Endodermal cell (in vitro differentiated cells): ENCODE results near the gene KLF6. TPM values are rescaled to one million over a fixed set of nuclear protein-coding genes. Genes with fewer than 3 reads are reported as not detected.
A peak's percentile ranks its signal among the peaks of the same experiment; 100 is the strongest.

Source experiments
- DNase-seq: peaks from one replicate; pipeline ENCODE4 v3.0.0-alpha.2; 2017
- H3K27ac ChIP-seq: 2 replicates; pipeline ENCODE4 v1.5.1; 2013; ENCODE audit warnings: mild to moderate bottlenecking, low read depth, low read length, moderate library complexity
- H3K27me3 ChIP-seq: 2 replicates; pipeline ENCODE4 v1.6.1; 2013; ENCODE audit warnings: mild to moderate bottlenecking, low read length, moderate library complexity; ENCODE audit not compliant: insufficient read depth, control insufficient read depth, poor library complexity, severe bottlenecking
- H3K36me3 ChIP-seq: 2 replicates; pipeline ENCODE4 v1.7.0; 2013; ENCODE audit warnings: mild to moderate bottlenecking, low read length, moderate library complexity; ENCODE audit not compliant: control insufficient read depth, insufficient read depth
- H3K4me1 ChIP-seq: one replicate; pipeline ENCODE4 v1.7.0; 2013; ENCODE audit warnings: low read length; ENCODE audit not compliant: control insufficient read depth, insufficient read depth
- H3K4me3 ChIP-seq: 2 replicates; pipeline ENCODE4 v1.5.1; 2013; ENCODE audit warnings: mild to moderate bottlenecking, low read length, moderate library complexity
- H3K9ac ChIP-seq: 2 replicates; pipeline ENCODE4 v1.6.1; 2013; ENCODE audit warnings: mild to moderate bottlenecking, low read length, moderate library complexity; ENCODE audit not compliant: poor library complexity, severe bottlenecking; ENCODE audit errors: extremely low read depth
- H3K9me3 ChIP-seq: 2 replicates; pipeline ENCODE4 v1.6.1; 2013; ENCODE audit warnings: mild to moderate bottlenecking, low read length, moderate library complexity; ENCODE audit not compliant: control insufficient read depth
- H3K27ac Mint-ChIP-seq: 2 replicates; pipeline ENCODE4 v1.8.0; 2020; ENCODE audit warnings: mixed read lengths
- H3K27me3 Mint-ChIP-seq: 2 replicates; pipeline ENCODE4 v1.8.0; 2021; ENCODE audit warnings: mild to moderate bottlenecking, mixed read lengths; ENCODE audit not compliant: insufficient read depth
- H3K36me3 Mint-ChIP-seq: 2 replicates; pipeline ENCODE4 v1.8.0; 2020; ENCODE audit warnings: low read depth, mixed read lengths
- H3K4me1 Mint-ChIP-seq: 2 replicates; pipeline ENCODE4 v1.8.0; 2020; ENCODE audit warnings: mixed read lengths
- H3K4me3 Mint-ChIP-seq: 2 replicates; pipeline ENCODE4 v1.8.0; 2020; ENCODE audit warnings: mild to moderate bottlenecking, moderate library complexity, mixed read lengths
- H3K9me3 Mint-ChIP-seq: 2 replicates; pipeline ENCODE4 v1.8.0; 2020; ENCODE audit warnings: mild to moderate bottlenecking, mixed read lengths
- WGBS, 2 experiments: methylation state at CpG; one replicate each; pipeline versions ENCODE4 v1.1.5 to v1.1.7; 2013; ENCODE audit warnings: missing lambda C conversion rate in 2 of 2, mixed read lengths in 1 of 2; ENCODE audit not compliant: insufficient coverage in 1 of 2, insufficient read length in 1 of 2; 5-methylcytosine and 5-hydroxymethylcytosine counted together
- total RNA-seq, 2 donors: library from RNA; stranded (reverse); fragmentation: NEBNext Ultra II Directional in 1 of 2; extraction: Animal tissue kit (Norgen Biotek cat#: 25700) in 1 of 2; gene quantifications; 2 replicates in 1 of 2; 3 replicates in 1 of 2; pipeline ENCODE4 v1.2.1, GENCODE V29; 2021
- TF ChIP-seq, protein P1 (sequence below): fragments of 200-600 bp; sonication (generic); conservative IDR thresholded peaks from 2 replicates; pipeline ENCODE4 v1.5.0; 2021; ENCODE audit warnings: antibody characterized with exemption, mild to moderate bottlenecking

The KLF6 gene
- total RNA-seq, 2 donors from 2014 or later: 59.0 to 71.2 TPM

DNA sequence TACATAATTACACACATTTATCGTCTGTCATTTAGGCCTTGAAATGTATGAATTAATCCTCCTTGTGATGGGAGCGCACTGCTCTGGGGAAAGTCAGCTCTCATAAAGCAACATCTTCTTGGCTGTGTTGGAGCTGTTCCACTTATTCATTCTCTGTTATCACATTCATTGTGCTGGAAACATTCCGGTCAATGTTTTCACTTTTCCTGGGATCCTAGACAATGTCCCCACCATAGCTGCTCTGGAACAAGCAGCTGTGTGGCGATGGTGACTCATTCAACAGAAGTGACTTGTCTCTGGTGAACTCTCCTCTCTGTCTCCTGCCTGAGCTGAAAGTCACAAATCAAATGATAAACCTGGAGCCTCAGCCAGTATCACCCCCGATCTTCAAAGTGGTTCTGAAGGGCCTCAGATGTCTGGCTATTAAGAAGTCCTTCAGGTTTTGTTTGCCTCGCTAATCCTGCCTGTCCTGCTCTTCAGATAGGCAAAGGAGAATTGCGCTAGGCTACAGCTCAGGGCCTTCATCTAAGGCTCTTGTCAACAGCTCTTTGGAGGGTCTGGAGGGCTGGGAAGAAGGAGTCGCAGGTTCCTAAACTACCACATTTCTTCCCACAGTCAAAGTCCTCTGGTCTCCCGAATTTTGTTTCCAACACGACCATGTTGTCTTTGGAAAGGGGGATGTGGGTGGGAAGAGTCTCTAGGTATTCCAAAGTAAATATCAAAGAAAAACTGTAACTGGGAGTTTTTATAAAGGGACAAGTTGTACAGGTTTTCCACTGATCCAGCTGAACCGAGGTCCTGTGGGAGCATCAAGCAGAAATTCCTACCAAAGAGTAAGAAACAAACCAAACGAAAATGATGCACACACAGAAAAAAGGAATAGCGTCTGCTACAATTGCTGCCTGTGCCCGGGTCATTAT lies 29.3 kb downstream of the KLF6 start:
- Histone ChIP-seq H3K4me3 (no peak overlapping the region), H3K27ac (no peak overlapping the region), H3K9me3 (no peaks in the 10 kb centered on the region), H3K27me3 (no peaks in the 10 kb centered on the region), H3K36me3 (no peaks in the 10 kb centered on the region), H3K4me1 (peaks cover 13% of the 10 kb centered on the region), H3K9ac (no peak overlapping the region)
- TF ChIP-seq, protein P1, sequence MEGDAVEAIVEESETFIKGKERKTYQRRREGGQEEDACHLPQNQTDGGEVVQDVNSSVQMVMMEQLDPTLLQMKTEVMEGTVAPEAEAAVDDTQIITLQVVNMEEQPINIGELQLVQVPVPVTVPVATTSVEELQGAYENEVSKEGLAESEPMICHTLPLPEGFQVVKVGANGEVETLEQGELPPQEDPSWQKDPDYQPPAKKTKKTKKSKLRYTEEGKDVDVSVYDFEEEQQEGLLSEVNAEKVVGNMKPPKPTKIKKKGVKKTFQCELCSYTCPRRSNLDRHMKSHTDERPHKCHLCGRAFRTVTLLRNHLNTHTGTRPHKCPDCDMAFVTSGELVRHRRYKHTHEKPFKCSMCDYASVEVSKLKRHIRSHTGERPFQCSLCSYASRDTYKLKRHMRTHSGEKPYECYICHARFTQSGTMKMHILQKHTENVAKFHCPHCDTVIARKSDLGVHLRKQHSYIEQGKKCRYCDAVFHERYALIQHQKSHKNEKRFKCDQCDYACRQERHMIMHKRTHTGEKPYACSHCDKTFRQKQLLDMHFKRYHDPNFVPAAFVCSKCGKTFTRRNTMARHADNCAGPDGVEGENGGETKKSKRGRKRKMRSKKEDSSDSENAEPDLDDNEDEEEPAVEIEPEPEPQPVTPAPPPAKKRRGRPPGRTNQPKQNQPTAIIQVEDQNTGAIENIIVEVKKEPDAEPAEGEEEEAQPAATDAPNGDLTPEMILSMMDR: no peak
- Mint-ChIP-seq H3K4me3 (no peak overlapping the region), H3K9me3 (no peaks in the 10 kb centered on the region), H3K27me3 (peaks cover 17% of the 10 kb centered on the region), H3K36me3 (no peaks in the 10 kb centered on the region), H3K4me1 (peaks cover 26% of the 10 kb centered on the region), H3K27ac (no peak overlapping the region)
- DNase-seq: peak; percentile 47
- 92 to 93% methylated on average over 11 to 13 of the region's 14 CpGs for WGBS, 2 experiments

DNA sequence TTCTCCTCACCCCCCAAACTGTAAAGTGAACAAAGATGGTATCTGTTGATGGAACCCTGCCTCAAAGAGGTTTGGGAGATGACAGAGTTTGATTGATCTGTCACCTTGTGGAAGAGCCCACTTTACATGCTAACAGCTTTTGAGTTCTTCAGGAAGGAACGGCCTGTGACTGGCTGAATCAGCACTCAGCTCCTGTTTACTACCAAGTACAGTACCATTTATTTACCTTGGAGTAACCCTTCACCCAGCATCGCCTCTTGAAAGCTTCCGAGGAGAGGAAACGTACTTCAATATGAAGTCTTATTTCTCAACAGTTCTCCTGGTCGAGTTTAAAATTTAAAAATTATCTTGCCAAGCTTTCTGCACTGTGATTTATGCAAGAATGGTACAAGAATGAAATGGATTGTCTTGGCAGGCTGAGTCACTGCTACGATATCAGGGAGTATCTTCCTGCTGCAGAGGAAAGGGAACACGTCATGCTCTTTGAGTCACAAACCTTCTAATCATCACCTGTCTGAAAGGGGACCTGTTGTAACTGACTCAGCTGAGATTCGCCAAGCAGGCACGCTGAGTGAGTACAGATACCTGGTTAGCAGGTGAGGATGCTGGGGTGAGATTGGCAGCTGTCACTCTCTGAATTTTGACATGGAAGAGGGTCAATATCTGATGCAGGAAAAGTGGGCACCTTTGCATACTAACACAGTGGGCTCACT lies 30.1 kb downstream of the KLF6 start:
- Mint-ChIP-seq H3K27ac (no peak overlapping the region), H3K9me3 (no peaks in the 10 kb centered on the region), H3K4me1 (peaks cover 27% of the 10 kb centered on the region), H3K36me3 (no peaks in the 10 kb centered on the region), H3K4me3 (no peak overlapping the region), H3K27me3 (peaks cover 12% of the 10 kb centered on the region)
- WGBS, 2 experiments: 80 to 90% methylated on average over 9 of the region's 9 CpGs
- TF ChIP-seq, protein P1: no peak
- H3K9me3 ChIP-seq: no peaks in the 10 kb centered on the region
- no peak overlapping the region for H3K9ac ChIP-seq
- H3K4me1 ChIP-seq: peaks cover 13% of the 10 kb centered on the region
- no peak overlapping the region for H3K4me3 ChIP-seq
- peak; percentile 39 for DNase-seq
- no peak overlapping the region for H3K27ac ChIP-seq
- H3K27me3 ChIP-seq: no peaks in the 10 kb centered on the region
- H3K36me3 ChIP-seq: no peaks in the 10 kb centered on the region

DNA sequence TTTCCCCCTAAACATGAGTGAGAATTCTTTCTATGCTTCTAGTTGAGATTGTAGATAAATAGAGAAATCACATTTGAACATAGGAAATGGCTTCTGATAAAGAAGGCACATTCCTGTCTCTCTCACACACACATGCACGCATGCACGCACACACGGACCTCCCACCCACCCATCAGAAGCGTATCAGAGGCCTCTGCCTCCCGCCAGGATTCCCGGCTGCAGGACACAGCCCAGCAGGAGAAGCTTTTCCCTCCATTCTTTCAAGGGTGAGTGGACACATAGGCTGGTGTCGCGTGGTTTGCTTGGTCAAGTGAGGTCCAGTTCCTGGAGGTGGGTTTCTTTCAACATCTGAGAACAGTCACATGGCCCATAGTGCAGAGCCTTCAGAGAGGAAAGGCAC lies 34.2 kb downstream of the KLF6 start:
- H3K4me3 Mint-ChIP-seq: no peak overlapping the region
- H3K9me3 Mint-ChIP-seq: no peaks in the 10 kb centered on the region
- peaks cover 21% of the 10 kb centered on the region for H3K4me1 Mint-ChIP-seq
- no peaks in the 10 kb centered on the region for H3K9me3 ChIP-seq
- no peak overlapping the region for H3K9ac ChIP-seq
- peaks cover 10% of the 10 kb centered on the region for H3K27me3 Mint-ChIP-seq
- no peak overlapping the region for H3K27ac ChIP-seq
- 79 to 92% methylated on average over 2 to 8 of the region's 8 CpGs for WGBS, 2 experiments
- TF ChIP-seq, protein P1: no peak
- H3K4me3 ChIP-seq: no peak overlapping the region
- no peak overlapping the region for H3K27ac Mint-ChIP-seq
- no peaks in the 10 kb centered on the region for H3K27me3 ChIP-seq
- H3K36me3 ChIP-seq: no peaks in the 10 kb centered on the region
- peaks cover 7% of the 10 kb centered on the region for H3K4me1 ChIP-seq
- no peak for DNase-seq
- no peaks in the 10 kb centered on the region for H3K36me3 Mint-ChIP-seq
